HG03469 (cell line): ENCODE data around the gene OBSCN.

Experiments
- ATAC-seq: cut with Tn5 transposase; IDR thresholded peaks from one replicate; pipeline ENCODE4 v1.9.1; 2021; ENCODE audit warnings: mild to moderate bottlenecking, moderate library complexity, moderate number of reproducible peaks; ENCODE audit not compliant: unreplicated experiment

OBSCN gene

DNA sequence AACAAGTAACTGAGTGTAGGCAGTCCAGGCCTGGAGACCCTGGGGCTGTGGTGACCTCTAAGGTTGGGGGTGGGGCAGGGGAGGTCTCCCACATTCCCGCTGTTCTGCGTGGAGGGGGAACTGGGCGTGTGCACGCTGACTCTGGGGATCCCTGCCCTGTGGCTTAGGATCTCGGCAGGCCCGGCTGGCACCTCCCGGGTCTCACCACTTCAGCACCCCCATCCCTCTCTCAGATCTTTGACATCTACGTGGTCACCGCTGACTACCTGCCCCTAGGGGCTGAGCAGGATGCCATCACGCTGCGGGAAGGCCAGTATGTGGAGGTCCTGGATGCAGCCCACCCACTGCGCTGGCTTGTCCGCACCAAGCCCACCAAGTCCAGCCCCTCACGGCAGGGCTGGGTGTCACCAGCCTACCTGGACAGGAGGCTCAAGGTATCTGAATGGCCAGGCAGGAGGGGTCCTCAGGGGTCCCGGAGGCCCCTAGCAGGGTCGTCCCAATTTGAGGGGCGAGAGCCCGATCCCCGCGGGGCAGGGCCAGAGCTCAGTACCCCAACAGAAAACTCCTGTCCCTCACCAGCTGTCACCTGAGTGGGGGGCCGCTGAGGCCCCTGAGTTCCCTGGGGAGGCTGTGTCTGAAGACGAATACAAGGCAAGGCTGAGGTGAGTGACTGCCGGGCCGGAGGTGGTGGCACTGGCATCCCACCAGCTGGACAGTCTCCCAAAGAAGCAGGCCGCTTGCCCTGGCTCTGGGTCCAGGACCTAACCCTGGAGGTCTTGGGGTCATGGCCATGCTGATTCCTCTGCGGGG lies 130.1 kb downstream of the OBSCN start:
- ATAC-seq = no peak

DNA sequence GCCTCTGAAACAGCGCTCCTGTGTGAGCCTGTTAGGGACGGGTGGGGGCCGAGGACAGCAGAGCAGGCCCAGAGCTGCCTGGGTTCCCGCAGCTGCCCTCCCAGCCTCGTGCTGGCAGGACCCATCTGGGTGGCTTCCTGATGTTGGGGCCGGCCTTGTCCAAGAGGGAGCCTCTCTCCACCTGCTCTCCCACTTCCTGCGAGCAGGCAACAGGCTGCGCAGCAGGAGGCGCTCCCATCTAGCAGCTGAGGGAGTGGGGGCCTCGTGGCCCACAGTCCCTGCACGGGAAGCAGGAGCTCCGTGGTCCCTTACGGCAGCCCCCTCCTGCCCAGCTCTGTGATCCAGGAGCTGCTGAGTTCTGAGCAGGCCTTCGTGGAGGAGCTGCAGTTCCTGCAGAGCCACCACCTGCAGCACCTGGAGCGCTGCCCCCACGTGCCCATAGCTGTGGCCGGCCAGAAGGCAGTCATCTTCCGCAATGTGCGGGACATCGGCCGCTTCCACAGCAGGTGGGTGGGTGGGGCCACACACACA lies 130.7 kb downstream of the OBSCN start:
- no peak for ATAC-seq

DNA sequence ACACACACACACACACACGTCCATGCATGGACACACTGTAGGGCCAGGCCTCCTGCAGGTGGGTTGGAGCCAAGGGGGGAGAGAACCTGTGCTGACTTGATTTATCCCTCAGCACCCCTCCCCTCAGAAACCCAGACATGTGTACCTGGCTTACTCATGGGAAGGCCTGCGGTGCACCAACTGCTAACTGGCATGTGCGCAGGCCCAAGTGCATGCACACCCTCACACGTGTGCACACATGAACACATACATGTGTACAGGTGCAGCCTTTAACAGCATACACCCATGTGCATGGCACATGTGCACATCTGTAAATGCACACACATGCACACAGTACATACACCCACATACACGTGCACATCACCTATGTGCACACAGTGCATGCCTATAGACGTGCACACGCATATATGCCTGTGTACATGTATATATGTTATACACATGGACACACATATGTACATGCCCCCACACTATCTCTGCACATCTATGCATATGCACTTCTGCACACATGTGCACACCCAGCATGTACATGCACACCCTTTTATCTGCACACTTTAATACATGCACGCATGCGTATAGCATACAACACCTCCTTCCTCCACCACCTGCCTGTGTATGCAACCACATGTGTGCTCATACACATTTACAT lies 131.3 kb downstream of the OBSCN start:
- ATAC-seq = no peak

DNA sequence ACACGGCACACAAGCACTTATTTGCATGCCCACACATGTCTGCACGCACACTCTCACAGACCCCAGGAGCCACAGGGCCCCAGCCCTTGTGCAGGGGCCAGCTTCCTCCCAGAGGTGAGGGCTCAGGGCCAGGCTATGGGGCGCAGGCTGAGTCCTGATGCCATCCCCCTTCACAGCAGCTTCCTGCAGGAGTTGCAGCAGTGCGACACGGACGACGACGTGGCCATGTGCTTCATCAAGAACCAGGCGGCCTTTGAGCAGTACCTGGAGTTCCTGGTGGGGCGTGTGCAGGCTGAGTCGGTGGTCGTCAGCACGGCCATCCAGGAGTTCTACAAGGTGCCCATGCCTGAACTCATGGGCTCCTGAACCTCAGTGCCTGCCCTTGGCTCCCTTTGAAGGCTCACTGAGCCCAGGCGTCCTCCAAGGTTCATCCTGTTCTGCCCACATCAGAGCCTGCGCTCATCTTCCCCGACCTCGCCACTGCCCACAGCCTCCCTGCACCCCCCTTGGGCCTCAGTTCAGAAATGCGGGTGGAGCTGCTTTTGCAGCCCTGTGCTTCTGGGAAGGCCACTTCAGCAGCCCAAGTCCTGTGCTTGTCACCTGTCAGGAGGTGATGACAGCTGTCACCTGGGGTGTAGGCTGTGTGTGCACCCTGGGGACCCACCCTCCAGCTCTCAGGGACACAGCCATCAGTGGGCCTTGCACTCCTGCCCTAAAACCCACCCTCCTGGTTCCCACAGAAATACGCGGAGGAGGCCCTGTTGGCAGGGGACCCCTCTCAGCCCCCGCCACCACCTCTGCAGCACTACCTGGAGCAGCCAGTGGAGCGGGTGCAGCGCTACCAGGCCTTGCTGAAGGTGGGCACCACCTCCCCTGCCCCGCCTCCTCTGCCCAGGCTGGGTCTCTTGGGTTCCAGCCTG lies 132.2 kb downstream of the OBSCN start:
- no peak for ATAC-seq

DNA sequence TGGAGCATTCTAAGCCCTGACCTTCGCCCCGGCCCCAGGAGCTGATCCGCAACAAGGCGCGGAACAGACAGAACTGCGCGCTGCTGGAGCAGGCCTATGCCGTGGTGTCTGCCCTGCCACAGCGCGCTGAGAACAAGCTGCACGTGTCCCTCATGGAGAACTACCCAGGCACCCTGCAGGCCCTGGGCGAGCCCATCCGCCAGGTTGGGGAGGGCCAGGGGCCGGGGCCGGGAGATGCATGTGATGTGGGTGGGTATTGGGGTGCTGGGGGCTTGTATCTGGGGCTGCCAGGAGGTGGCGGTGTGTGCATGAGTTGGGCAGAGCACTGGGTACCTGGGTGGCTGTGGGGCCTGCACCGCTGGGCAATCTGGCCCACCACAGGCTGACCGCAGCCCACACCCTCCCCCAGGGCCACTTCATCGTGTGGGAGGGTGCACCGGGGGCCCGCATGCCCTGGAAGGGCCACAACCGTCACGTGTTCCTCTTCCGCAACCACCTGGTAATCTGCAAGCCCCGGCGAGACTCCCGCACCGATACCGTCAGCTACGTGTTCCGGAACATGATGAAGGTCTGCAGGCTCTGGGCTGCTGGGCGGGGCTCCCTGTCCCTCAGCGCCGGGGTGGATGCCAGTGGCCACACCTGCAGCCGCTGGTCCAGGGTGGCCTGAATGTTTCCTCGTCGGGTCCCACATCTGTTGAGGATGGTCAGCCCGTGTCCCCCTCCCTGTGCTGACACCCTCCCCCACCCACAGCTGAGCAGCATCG lies 133.0 kb downstream of the OBSCN start:
- ATAC-seq = no peak

DNA sequence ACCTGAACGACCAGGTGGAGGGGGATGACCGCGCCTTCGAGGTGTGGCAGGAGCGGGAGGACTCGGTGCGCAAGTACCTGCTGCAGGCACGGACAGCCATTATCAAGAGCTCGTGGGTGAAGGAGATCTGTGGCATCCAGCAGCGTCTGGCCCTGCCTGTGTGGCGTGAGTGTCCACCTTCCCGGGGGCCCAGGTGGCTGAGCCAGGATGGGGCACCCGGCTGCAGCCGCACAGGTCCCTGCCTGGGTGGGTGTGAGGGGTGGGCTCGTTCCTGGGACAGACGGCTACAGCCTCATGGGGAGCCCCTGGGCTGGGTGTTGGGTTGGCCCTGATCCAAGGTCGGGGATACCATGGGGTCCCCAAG lies 133.6 kb downstream of the OBSCN start:
- no peak for ATAC-seq

DNA sequence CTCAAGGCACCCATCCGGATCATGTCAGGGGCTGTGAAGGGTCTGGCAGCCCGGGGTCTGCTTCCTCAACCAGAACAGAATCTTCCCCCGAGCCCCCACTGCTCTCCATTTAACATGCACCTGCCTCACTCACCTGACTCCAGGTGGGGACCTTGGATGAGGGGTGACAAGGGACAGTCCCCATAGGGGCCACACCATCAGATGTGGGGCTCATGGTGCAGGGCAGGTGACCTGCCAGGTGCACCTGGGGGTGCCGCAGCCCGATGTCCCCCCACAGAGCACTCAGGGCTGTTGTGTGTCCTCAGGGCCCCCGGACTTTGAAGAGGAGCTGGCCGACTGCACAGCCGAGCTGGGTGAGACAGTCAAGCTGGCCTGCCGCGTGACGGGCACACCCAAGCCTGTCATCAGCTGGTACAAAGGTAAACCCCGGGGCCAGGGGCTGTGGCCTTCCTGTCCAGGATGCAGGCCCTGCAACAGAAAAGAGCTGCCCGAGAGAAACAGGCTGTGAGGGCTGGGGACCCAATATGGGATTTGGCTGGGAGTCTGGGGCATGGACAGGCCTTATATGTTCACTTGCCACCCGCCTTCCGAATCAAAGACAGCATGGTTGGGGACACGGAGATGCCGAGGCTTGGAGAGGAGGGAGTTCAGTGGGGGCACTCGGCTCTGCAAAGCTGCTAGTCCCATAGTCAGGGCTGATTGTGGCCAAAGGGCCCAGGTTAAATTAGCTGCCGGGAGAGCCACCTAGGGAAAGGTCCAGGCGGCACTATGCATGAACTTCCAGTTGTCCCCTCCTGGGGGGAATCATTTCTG lies 134.2 kb downstream of the OBSCN start:
- ATAC-seq = no peak

DNA sequence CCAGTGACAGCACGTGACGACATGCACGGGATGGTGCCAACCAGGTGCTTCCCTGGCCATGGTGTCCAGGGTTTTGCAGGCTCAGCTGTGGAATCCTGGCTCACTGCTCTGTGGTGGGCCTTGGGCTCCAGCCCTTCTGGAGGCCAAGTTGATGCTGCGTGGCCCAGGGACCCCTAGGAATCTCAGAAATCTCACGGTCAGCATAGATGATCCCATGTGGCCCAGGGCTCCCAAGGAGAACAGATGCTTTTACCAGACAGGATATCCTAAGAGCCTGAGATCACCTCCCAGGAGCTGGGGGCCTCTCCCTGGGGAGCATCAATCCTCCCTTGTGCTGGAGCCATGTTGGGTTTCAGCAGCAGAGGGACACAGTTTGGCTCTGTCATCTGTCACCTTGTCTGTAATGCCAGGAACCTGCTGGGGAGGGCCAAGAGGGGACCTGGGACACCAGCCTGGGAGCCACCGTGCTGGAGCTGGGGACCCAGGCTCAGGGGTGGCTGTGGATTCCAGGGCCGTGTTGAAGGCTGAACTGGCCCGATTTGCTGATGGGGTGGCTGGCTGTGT lies 134.9 kb downstream of the OBSCN start:
- no peak for ATAC-seq

DNA sequence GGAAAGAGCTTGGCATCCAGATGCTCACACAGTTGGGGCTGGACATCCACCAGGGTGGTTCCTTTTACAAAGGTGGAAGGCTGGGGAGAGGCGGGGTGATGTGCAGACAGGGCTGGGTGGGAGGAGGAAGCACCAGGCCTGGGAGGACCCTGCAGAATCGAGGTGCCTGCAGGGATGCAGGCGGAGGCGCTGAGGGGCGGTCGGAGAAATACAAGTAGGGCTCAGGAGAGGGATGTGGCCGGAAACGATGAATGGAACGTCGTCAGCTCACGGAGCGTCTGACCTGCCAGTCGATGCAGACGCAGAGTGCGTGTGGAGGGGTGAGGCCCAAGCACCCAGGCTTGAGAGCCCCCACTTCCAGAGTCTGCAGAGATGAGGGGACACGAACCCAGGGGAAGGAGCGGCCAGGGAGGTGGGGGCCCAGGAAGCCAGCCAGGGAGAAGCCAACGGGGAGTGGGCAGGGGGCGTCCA lies 135.4 kb downstream of the OBSCN start:
- no peak for ATAC-seq

DNA sequence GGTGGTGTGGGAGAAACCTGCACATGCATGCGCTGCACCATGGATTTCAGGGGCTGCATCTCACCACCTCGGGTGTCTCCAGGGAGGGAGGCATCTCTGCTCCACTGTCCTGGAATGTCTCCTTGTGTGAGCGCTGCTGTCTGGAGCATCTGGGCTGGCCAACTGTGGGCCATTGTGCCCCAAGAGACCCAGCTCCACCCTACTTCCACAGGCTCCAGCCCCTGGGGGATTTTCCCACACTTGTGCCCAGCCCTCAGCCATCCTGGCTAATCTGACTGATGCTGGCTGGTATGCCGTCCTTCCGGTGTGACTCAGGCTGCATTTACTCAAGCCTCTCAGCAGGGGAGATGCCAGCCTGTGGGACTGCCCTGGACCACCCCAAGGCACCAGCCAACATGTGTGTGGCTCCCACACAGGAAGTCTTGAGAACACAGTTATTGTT lies 136.8 kb downstream of the OBSCN start:
- ATAC-seq = no peak

DNA sequence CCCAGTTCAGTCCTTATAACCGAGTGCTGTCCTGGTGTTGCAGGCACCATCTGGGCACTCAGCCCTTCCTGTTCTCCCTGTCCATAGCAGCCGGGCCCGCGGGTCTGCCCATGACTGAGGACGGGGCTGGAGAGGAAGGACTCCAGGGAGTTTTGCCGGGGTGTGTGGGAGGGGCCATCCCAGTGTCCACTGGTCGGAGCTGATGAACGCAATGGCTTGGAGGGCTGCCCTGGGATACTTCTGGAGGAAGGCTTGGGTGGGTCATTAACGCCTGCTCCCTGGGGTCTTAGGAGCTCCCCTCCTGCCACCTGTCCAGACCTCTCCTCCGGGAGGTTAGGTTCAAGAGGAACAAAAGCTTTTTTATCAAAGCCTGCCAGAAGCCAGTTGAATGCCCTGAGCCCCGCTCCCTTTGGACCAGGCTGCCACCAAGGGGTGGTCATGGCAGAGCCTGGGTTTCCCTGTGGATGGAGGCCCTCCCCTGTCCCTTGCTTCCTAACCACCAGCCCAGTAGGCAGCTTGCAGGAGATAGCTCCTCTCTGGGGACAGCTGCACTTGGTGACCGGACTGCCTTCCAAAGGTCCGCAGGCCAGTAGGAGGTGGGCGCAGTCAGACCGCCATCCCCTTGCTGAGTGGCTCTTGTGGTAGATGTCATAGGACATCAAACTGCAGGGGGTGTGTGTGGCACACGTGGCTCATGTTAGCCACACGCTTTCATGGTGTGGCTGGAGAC lies 137.5 kb downstream of the OBSCN start:
- no peak for ATAC-seq

DNA sequence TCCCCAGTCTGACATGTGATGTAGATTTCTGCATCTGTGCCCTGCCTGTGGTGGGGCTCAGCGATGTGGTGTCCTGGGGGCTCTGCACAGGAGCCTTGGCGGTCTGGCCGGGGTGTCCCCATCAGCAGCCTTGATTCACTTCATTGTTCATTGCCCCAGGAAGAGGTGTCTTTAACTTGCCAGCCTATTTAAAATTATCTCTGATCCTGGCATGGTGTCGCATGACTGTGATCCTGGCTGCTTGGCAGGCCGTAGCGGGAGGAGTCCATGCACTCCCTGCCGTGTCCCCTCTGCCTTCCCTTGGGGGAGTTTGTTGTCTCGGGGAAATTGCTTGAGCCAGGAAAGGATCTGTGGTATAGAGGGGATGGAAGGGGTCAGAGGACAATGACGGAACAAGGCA lies 138.9 kb downstream of the OBSCN start:
- no peak for ATAC-seq

DNA sequence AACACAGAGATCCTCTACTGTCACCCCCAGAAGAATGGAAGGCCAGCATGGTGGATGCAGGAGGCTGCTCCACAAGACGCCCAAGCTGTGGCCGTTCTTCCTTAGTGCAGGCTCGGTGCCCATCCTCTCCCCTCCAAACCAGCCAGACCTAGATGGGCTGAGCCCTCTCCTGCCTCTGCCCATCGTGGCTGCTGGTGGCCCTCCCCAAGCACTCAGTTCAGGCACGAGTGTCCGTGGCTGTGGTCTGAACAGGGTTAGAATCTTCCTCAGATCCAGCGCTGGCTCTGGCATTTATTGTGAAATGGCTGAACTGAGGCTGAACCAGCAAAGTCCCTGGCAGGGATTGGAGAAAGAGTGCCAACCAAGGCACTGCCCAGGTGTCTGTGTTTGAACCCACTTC lies 139.3 kb downstream of the OBSCN start:
- no peak for ATAC-seq

DNA sequence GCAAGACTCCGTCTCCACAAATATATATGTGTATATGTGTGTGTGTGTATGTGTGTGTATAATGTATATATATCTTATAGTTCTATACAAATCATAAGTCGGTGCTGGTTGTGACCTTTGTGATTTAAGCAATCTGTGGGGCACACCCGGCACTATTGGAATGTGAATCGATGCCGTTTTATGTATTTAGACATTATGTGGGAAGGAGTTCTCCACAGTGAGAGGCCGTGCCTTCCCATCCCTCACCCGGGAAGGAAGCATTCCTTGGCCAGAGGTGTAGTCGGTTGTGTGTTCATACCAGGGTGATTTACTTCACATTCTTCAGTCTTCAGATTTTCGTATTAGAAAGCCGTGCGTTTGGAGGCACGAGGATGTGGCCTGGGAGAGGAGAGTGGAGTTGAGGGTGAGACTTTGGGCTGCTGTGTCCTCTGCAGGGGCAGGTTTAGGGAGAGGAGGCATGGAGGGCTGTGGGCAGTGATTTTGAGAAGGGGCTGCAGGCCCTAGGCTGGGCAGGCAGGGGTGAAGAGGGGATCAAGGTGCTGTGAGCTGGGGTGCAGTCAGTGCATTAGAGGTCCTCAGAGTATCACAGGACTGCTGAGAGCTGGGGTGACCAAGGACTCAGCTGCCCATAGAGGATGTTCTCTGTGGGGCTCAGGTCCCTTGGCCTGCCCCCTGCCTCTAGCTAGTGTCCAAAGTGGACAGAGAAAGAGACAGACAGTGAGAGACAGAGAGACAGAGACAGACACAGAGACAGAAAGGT lies 141.0 kb downstream of the OBSCN start:
- no peak for ATAC-seq

DNA sequence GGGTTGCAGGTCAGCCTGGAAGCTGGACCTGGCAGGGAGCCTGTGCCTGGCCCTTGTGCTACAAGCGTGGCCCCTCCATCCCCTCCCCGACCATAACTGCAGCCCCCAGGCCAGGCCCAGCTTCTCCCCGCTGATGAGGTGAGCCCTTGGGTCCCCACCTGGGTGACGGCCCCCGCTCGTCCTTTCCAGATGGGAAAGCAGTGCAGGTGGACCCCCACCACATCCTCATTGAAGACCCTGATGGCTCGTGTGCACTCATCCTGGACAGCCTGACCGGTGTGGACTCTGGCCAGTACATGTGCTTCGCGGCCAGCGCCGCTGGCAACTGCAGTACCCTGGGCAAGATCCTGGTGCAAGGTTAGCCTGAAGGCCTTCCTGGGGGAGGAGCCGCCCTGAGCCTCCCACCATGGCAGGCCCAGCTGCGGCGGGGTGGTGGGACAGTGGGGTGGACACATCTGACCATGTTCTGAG lies 141.9 kb downstream of the OBSCN start:
- no peak for ATAC-seq

DNA sequence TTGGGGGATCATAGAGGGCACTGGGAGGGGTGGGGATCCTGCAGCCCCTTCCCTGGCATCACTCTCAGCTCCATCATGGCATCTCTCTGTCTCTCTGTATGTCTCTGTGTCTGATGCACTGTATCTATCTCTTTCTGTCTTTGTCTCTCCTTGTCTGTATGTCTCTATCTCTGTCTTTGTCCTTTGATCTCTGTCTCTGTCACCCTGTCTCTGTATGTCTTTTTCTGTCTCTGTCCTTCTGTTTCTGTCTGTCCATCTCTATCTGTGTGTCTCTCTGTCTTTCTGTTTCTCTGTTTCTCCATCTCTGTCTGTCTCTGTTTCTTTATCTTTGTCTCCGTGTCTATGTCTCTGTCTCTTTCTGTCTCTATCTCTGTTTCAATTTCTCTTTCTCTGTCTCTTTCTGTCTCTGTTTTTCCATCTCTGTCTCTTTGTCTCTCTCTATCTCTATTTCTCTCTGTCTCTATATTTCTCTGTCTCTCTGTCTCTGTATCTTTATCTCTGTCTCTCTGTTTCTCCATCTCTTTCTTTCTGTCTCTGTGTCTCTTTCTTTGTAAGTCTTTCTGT lies 142.4 kb downstream of the OBSCN start:
- no peak for ATAC-seq
